Measurements from ENCODE around the gene YTHDF1.
A peak's percentile ranks its signal among the peaks of the same experiment; 100 is the strongest.
"Not testable (repeated sequence)": the region's sequence is repeated elsewhere in the genome, so short reads cannot be mapped to it uniquely, and the experiment has no call there.

Gene YTHDF1

GRCh38 chr20:63167918-63168520 is 47.9 kb downstream of the YTHDF1 start:
- DNase-seq = no peak

- DNase-seq = no peak
Observed at GRCh38 chr20:63167026-63167917, 48.7 kb downstream of the YTHDF1 start.

GRCh38 chr20:63166193-63167020 is 49.5 kb downstream of the YTHDF1 start:
- no peak for DNase-seq

- DNase-seq = no peak
Observed at GRCh38 chr20:63165356-63166192, 50.4 kb downstream of the YTHDF1 start.

- DNase-seq = no peak
Observed at GRCh38 chr20:63164484-63165355, 51.2 kb downstream of the YTHDF1 start.

GRCh38 chr20:63163596-63164483 is 52.1 kb downstream of the YTHDF1 start:
- DNase-seq = no peak

- DNase-seq = no peak
Observed at GRCh38 chr20:63163171-63163570, 52.8 kb downstream of the YTHDF1 start.

- DNase-seq = peak in 1 of 5 experiments; percentile 0
Observed at GRCh38 chr20:63162206-63162795, 53.6 kb downstream of the YTHDF1 start.

- no peak for DNase-seq
Observed at GRCh38 chr20:63161176-63161651, 54.7 kb downstream of the YTHDF1 start.

- DNase-seq = no peak
Observed at GRCh38 chr20:63160641-63161175, 55.2 kb downstream of the YTHDF1 start.

- DNase-seq = no peak
Observed at GRCh38 chr20:63159826-63160640, 55.9 kb downstream of the YTHDF1 start.

GRCh38 chr20:63159251-63159650 is 56.7 kb downstream of the YTHDF1 start:
- DNase-seq = not testable (repeated sequence)

GRCh38 chr20:63158845-63159244 is 57.1 kb downstream of the YTHDF1 start:
- no peak for DNase-seq

GRCh38 chr20:63158352-63158751 is 57.6 kb downstream of the YTHDF1 start:
- DNase-seq = no peak

- DNase-seq = not testable (repeated sequence)
Observed at GRCh38 chr20:63157431-63157830, 58.5 kb downstream of the YTHDF1 start.

- DNase-seq = no peak
Observed at GRCh38 chr20:63156221-63156671, 59.7 kb downstream of the YTHDF1 start.

GRCh38 chr20:63155266-63156165 is 60.4 kb downstream of the YTHDF1 start:
- no peak for DNase-seq
